ENCODE results near the gene AFF3. TPM values are rescaled to one million over a fixed set of nuclear protein-coding genes. Genes with fewer than 3 reads are reported as not detected.
"Not testable (repeated sequence)": the region's sequence is repeated elsewhere in the genome, so short reads cannot be mapped to it uniquely, and the experiment has no call there.

Gene AFF3
- polyA plus RNA-seq, 3 donors, result 16.2 to 22.8 (median 18.5) TPM

- DNase-seq (ENCODE audit: low read depth in 3 of 3, low spot score in 2 of 3), result no peak
Measured at GRCh38 chr2:99977966-99978365, 164.4 kb downstream of the AFF3 start.

GRCh38 chr2:99975386-99975785 lies 167.0 kb downstream of the AFF3 start:
- no peak for DNase-seq (ENCODE audit: low read depth in 3 of 3, low spot score in 2 of 3)

DNA sequence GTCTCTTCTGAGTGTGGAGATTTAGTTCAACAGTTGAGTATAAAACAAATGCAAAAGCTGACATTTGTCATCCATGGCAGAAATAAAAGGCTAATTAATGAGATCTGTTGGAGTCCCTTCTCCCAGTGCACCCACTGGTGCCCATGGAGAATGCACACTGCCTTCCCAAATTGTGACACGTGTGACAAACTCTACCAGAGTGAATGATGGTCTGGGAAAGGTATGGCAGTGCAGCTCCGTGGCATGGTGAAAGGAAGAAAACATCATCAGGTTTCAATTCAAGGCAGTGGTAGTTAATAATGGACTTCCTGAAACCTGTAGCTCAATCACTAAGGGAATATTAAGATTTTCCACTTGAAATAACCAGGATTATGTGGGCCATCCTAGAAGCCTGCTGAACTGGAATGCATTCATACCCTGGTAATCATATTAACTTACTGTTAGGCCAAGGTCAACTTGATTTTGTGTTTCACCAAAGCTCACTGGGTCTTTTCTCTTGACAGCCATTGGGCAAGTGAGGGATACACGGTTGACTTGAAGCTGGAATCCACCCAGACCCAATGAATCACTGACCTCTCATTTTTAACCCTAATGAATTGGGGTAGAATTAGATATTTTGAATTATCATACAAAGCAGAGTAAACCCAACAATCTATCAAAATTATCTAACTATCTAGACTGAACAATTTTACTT lies 167.6 kb downstream of the AFF3 start:
- DNase-seq (ENCODE audit: low read depth in 3 of 3, low spot score in 2 of 3), result no peak

DNA sequence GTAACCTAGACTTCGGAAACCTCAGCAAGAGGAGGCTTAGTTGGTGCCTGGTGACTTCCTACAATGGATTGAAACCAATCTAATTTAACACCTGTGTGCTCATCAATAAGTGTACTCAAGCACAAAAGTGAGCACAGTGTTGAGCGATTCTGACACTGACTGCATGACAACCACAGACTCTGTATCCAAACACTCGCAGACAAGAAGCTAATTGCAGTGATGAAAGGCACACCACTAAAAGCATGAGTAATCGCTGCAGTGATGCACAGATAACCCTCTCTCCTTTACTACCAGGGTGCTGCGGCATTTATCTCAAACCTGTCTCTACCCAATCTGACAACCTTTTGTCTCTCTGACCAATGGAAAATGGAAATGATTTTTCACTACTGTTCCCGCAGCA lies 168.1 kb downstream of the AFF3 start:
- no peak for DNase-seq (ENCODE audit: low read depth in 3 of 3, low spot score in 2 of 3)

GRCh38 chr2:99971326-99971900 lies 171.0 kb downstream of the AFF3 start:
- no peak for DNase-seq (ENCODE audit: low read depth in 3 of 3, low spot score in 2 of 3)

DNA sequence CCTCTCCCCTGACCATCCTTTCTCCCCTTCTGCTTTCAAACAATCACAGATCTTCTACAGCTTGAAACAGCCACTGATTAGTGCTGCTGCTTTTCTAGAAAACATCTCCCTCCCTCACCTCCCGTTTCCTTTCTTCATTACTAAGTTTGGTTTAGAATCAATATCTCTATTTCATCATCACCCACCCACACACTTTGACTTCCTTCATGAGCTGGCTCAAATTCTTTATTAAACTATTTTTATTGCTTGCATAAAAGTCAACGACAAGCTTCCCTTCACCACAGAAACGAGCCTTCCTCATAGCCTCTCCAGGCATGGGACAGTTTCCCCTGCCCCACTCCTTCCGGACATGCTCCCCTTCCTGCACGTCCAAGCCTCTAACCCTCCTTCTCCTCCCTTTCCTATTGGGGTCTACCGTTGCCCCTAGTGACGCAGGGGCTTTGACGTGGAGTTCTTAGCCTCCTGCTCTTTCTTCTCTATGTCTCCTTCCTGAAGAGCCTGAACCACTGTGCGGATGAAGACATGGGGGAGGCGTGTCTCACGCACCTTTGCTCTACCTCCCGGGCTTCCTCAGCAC lies 172.0 kb downstream of the AFF3 start:
- DNase-seq (ENCODE audit: low read depth in 3 of 3, low spot score in 2 of 3), result no peak

DNA sequence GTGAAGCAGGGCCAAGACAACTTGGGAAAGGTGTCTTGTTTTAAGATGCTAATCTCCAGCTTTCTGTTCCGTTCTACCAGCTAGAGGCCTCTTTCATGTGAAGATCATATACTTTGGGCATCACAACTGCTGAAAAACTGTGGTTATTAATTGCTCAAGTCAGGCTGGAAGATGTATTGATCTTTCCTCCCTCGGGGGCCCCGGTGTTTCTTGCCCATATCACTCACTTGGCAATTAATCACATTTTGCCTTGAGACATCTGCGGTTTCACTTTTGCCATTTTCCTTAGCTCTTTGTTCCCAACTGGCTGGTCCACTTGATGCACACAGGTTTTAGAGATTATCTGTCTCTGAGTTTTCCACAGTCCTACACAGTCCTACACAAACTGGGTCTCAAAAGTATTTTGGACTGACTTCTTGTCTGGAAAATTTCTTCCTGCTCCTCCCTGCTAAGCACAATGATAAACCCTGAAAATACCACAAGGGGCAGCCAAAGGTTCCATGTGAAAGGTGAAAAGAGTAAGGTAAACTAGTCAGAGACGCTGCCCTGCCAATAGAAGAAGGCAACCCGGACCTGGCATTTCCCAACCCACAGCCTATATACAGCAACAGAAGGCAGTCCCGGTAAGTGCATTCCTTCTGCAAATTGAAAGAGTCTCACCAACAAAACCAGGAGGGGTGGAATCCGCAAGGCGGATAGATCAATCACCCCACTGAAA lies 181.0 kb downstream of the AFF3 start:
- DNase-seq (ENCODE audit: low read depth in 3 of 3, low spot score in 2 of 3), result no peak

GRCh38 chr2:99960790-99961189 lies 181.6 kb downstream of the AFF3 start:
- DNase-seq (ENCODE audit: low read depth in 3 of 3, low spot score in 2 of 3), result no peak

GRCh38 chr2:99960291-99960690 lies 182.1 kb downstream of the AFF3 start:
- DNase-seq (ENCODE audit: low read depth in 3 of 3, low spot score in 2 of 3), result no peak

DNA sequence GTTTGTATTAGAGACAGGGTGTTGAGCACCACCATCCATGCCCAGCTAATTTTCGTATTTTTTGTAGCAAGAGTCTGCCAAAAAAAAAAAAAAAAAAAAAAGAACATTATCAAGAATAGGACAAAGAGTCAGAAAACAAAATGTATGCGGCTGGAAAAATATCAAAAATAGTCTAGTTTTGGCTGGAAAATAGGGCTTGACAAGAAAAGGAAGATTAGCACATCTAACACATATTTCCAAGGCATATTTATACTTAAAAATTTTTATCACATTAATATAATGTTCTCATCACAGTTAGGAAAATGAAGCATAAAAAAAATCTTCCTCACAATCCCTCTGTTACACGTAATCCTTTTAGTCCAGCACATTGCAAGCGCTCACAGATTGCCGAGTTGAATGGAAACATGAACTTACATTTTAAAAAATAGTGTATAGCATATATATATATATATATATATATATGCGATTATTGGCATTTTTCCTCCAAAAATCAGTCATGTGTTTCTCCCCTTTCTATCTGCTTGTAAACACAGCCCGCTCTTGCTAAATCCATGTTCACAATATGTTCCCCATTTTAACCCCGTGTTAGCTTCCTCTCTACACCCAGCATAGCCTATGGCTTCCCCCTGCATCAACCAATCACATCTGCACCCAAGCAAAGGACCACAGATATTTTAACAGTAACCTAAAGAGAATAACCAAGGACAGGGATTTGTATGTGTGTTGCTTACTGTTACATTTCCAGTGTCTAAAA lies 183.0 kb downstream of the AFF3 start:
- DNase-seq (ENCODE audit: low read depth in 3 of 3, low spot score in 2 of 3), result no peak

DNA sequence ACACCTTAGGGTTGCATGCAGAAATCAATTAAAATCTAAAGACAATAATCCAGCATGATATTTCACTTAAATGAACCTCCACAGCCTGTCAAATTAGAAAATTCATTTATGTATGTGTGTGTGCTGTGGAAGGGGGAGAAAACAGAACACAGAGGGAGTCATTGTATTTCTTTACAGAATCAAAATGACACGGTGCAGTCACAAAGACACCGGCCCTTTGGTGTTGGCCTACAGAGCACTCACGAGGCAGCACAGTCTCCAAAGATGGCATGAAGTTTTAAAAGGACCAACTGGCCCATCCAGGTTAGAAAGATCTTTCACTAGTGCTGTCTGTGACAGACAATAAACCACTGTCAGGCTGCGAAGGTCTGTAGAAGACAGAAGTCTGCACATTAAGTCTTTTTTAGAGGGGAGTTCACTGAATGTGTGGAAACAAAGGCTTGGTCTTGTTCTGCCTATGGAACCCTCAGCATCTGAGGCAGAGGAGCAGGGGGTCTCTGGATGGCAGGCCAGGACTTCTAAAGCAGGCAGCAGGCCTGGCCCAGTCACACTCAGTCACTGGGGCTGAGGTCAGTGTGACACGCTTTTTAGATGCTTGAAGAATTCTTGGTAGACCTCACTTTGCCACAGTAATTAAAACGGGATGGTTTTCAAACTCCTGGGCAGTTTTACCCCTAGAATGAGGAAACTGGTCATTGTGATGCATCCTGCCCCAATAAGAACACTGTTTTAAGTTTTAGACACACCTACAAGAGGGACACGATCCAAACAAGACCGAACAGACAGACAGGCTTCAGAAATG lies 184.9 kb downstream of the AFF3 start:
- DNase-seq (ENCODE audit: low read depth in 3 of 3, low spot score in 2 of 3), result no peak

- DNase-seq (ENCODE audit: low read depth in 3 of 3, low spot score in 2 of 3), result no peak
Measured at GRCh38 chr2:99956232-99957030, 186.0 kb downstream of the AFF3 start.

DNA sequence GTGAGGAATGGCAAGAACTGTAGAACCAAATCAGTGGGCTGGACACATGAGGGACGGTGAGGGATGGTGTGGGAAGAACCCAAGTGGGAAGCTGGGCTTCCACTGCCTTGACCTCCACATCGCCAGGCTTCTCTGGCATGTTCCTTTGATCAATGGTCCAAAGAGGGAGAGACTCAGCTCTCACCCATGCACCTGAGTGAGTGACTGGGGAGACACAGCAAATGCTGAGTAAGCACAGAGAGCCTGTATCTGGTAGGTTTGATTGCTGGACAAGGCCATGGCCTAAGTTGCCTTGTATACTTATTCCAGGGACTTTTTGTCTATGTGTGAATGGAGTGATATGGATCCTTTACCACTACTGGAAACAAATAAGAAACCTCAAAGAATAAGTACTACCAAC lies 188.6 kb downstream of the AFF3 start:
- no peak for DNase-seq (ENCODE audit: low read depth in 3 of 3, low spot score in 2 of 3)

- no peak for DNase-seq (ENCODE audit: low read depth in 3 of 3, low spot score in 2 of 3)
Measured at GRCh38 chr2:99949963-99950362, 192.4 kb downstream of the AFF3 start.

DNA sequence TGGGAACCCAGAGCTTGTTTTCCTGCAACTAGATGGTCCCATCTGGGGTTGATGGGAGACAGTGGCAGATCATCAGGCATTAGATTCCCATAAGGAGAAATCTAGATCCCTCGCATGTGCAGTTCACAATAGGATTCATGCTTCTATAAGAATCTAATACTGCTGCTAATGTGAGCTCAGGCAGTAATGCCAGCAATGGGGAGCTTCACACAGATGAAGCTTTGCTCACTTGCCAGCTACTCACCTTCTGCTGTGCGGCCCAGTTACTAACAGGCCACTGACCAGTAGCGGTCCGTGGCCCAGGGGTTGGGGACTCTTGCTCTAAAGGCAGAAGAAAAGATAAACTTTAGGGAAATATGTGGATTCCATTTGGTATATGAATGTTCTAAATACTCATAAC lies 192.9 kb downstream of the AFF3 start:
- DNase-seq (ENCODE audit: low read depth in 3 of 3, low spot score in 2 of 3), result no peak

DNA sequence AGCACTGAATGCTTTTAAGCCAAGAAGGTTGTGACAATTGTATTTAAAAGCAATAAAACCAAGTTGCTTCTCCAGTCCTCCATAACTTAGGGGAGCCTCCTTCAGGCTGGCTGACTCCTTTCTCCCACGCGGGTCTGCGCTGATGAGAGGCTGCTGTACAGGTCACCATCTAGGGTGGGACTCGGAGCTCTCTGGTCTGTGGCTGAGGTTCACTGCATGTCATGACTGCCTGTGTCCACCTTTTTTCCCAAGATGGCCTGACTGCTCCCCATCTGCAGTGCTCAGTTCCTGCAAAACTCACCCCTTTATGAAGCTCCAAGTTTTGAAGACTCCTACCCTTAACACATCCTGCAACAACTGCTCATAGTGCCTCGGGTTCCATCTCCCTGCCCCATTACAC lies 194.4 kb downstream of the AFF3 start:
- no peak for DNase-seq (ENCODE audit: low read depth in 3 of 3, low spot score in 2 of 3)

- DNase-seq (ENCODE audit: low read depth in 3 of 3, low spot score in 2 of 3), result not testable (repeated sequence)
Measured at GRCh38 chr2:99947366-99947765, 195.0 kb downstream of the AFF3 start.

- DNase-seq (ENCODE audit: low read depth in 3 of 3, low spot score in 2 of 3), result no peak
Measured at GRCh38 chr2:99944019-99944418, 198.4 kb downstream of the AFF3 start.

DNA sequence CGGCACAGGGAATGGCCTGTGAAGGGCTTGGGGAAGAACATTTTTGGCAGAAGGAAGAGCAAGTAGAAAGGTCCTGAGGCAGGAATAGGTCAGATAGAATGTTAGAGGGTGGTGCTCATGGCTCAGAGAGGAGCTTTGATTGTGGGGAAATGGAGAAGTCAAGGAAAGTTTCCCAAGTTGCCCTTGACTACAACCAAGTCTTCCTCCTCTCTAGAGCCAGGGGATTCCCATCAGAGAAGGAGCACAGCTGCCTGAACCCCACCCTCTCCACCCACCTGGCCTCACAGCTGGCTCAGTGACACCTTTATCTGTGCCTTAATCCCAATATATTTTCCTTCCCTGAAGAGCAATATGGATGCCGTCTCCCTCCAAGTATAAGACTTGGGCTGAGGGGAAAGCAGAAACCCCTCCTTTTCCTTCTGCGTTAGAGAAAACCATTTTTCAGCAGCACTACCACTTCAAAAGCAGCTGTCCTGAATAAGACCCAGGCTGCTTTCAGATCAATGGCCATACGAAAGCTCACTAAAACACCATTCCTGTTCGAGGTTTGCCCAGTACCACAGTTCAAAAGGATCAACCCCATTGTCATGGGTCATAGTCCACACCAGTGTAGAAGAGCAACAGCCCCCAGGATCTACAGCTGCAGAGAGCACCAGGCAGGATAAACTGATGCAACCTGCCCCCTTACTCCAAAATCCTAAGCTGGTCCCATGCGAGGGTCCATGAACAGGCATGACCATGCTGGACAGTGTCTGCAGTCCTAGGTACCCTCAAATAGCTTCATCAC lies 199.6 kb downstream of the AFF3 start:
- DNase-seq (ENCODE audit: low read depth in 3 of 3, low spot score in 2 of 3), result no peak

All from right renal cortex interstitium (tissue), 3 donors.